Upper lobe of right lung (tissue), 1 donor: ENCODE measurements around the gene TBX4. TPM values are rescaled to one million over a fixed set of nuclear protein-coding genes. Genes with fewer than 3 reads are reported as not detected.
"Not testable (repeated sequence)": the region's sequence is repeated elsewhere in the genome, so short reads cannot be mapped to it uniquely, and the experiment has no call there.

Experiments used
- ATAC-seq: fragments of 200-7000 bp; cut with Tn5 transposase; one replicate; pipeline ENCODE4 v1.9.1; 2020; ENCODE audit warnings: mild to moderate bottlenecking, moderate library complexity
- DNase-seq: peaks from one replicate; pipeline ENCODE4 v3.0.0-alpha.2; 2020
- H3K27ac ChIP-seq: fragments of 200-600 bp; one replicate; pipeline ENCODE4 v1.8.0; 2022
- H3K27me3 ChIP-seq: fragments of 200-600 bp; one replicate; pipeline ENCODE4 v1.8.0; 2022; ENCODE audit warnings: mild to moderate bottlenecking
- H3K36me3 ChIP-seq: fragments of 200-600 bp; one replicate; pipeline ENCODE4 v1.8.0; 2022
- H3K4me1 ChIP-seq: fragments of 200-600 bp; one replicate; pipeline ENCODE4 v1.8.0; 2022
- H3K4me3 ChIP-seq: fragments of 200-600 bp; one replicate; pipeline ENCODE4 v1.8.0; 2022; ENCODE audit warnings: mild to moderate bottlenecking
- H3K9me3 ChIP-seq: fragments of 200-600 bp; one replicate; pipeline ENCODE4 v1.8.0; 2022
- intact Hi-C: fragments of 100-400 bp; cut with DNase I; formaldehyde crosslinking; loops from one replicate; pipeline ENCODE4 v1.11.0; 2022
- total RNA-seq: library from RNA; stranded (reverse); fragmentation: NEBNext Ultra II Directional; extraction: Animal tissue kit (Norgen Biotek cat#: 25700); gene quantifications from one replicate; pipeline ENCODE4 v1.2.1, GENCODE V29; 2021
- TF ChIP-seq, protein P1 (sequence below): fragments of 200-600 bp; IDR thresholded peaks from one replicate; pipeline ENCODE4 v1.8.0; 2022; ENCODE audit warnings: antibody characterized with exemption
- donor health status: DM: no; HTN: yes; CAD: no; lungs with severe emphysema.

The TBX4 gene
- total RNA-seq, 1 donor from 2014 or later: 28.6 TPM

DNA sequence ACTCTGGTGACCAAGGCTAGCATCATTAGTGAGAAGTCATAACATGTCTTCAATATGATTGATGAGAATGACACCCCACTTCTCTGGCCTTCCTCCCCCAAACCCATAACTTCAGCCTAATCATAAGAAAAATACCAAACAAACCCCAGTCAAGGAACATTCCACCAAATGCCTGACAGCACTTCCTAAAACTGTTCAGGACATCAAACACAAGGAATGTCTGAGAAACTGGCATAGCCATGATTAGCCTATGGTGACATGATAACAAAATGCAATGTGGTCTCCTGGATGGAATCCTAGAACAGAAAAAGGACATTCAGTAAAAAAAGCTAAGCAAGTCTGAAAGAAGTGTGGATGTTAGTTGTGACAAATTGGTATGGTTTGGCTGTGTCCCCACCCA lies 24.7 kb upstream of the TBX4 start:
- H3K4me1 ChIP-seq: no peaks in the 10 kb centered on the region
- H3K27me3 ChIP-seq: peaks cover 8% of the 10 kb centered on the region
- H3K36me3 ChIP-seq: no peaks in the 10 kb centered on the region
- no peaks in the 10 kb centered on the region for H3K9me3 ChIP-seq
- H3K27ac ChIP-seq: no peak overlapping the region
- H3K4me3 ChIP-seq: no peak overlapping the region
- TF ChIP-seq, protein P1, sequence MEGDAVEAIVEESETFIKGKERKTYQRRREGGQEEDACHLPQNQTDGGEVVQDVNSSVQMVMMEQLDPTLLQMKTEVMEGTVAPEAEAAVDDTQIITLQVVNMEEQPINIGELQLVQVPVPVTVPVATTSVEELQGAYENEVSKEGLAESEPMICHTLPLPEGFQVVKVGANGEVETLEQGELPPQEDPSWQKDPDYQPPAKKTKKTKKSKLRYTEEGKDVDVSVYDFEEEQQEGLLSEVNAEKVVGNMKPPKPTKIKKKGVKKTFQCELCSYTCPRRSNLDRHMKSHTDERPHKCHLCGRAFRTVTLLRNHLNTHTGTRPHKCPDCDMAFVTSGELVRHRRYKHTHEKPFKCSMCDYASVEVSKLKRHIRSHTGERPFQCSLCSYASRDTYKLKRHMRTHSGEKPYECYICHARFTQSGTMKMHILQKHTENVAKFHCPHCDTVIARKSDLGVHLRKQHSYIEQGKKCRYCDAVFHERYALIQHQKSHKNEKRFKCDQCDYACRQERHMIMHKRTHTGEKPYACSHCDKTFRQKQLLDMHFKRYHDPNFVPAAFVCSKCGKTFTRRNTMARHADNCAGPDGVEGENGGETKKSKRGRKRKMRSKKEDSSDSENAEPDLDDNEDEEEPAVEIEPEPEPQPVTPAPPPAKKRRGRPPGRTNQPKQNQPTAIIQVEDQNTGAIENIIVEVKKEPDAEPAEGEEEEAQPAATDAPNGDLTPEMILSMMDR: no peak
- no peak for ATAC-seq
- intact Hi-C loops: no loop called here
- DNase-seq: no peak

DNA sequence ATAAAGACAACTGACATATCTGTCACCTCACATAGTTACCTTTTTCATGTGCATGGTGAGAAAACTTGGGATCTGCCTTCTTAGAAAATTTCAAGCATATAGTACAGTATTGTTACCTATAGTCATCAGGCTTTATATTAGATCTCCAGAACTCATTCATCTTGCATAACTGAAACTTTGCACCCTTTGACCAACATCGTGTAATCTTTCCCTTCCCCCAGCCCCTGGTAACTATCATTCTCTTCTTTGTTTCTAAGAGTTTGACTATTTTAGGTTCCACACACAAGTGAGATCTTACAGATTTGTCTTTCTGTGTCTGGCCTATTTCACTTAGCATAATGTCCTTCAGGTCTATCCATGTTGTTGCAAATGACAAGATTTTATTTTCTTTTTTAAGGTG lies 22.9 kb upstream of the TBX4 start:
- no peak overlapping the region for H3K4me3 ChIP-seq
- DNase-seq (no peak), ATAC-seq (no peak)
- intact Hi-C loops: no loop called here
- TF ChIP-seq, protein P1: no peak
- H3K36me3 ChIP-seq: no peaks in the 10 kb centered on the region
- H3K4me1 ChIP-seq: no peaks in the 10 kb centered on the region
- H3K9me3 ChIP-seq: no peaks in the 10 kb centered on the region
- H3K27ac ChIP-seq: no peak overlapping the region
- H3K27me3 ChIP-seq: peaks cover 2% of the 10 kb centered on the region

DNA sequence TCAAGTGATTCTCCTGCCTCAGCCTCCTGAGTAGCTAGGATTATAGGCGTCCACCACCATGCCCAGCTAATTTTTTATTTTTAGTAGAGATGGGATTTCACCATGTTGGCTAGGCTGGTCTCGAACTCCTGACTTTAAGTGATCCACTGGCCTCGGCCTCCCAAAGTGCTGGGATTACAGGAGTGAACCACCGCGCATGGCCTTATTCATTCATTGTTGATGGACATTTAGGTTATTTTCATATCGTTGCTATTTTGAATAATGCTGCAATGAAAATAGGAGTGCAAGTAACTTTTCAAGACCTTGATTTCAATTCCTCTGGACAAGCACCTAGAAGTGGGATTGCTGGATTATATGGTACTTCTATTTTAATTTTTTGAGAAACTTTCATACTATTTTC lies 22.4 kb upstream of the TBX4 start:
- ATAC-seq, H3K27me3 ChIP-seq, H3K36me3 ChIP-seq, DNase-seq, H3K4me3 ChIP-seq, intact Hi-C loops, H3K27ac ChIP-seq, H3K4me1 ChIP-seq, H3K9me3 ChIP-seq: not testable (repeated sequence)

DNA sequence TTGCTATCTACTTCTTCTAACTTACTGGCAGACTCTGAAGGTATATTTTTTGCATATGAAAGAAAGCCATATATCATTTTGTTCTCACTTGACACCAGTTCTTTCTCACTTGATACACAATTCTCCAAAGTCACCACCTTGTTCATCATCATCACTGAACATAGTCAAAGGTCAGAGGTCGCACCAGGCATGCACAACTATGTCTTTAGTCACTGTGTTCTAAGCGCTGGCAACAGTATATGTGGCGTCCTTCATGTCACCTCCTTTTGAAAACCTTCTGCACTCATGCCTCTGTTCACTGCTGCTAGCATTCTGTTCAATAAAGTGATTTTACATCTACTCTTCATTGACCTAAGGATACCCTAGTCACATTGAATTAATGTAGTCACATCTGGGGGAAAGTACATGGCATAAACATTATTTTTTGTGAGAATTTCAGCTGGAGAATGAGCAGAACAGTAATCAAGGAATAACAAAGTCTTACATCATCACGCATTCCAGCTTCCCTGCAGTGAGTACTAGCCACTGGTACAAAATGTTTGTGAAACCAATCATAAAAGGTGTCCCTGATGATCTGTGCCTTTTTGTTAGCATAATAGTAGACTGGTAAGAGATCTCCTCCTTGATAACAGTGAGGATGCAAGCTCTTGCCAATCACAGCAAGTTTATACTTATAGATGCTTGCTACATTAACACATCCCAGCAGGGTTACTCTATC lies 20.5 kb upstream of the TBX4 start:
- H3K9me3 ChIP-seq: no peaks in the 10 kb centered on the region
- DNase-seq: no peak

DNA sequence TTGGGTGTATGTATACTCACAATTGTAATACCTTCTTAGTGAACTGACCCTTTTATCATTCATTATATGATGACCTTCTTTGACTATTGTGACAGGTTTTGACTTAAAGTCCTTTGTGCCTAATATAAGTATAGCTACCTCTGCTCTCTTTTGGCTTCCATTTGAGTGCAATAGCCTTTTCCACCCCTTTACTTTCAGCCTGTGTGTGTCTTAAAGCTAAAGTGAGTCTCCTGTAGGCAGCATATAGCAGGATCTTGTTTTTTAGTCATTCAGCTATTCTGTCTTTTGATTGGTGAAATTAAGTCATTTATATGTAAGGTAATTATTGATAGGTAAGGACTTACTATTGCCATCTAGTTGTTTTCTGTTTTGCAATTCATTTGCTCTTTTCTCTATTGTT lies 15.9 kb upstream of the TBX4 start:
- ATAC-seq (no peak), DNase-seq (no peak)
- Histone ChIP-seq H3K27me3 (peaks cover 13% of the 10 kb centered on the region), H3K4me1 (no peaks in the 10 kb centered on the region), H3K9me3 (no peaks in the 10 kb centered on the region), H3K36me3 (no peaks in the 10 kb centered on the region), H3K4me3 (no peak overlapping the region), H3K27ac (no peak overlapping the region)
- intact Hi-C loops: no loop called here
- TF ChIP-seq, protein P1: no peak

More for the DNA sequence above, 20.5 kb upstream of the TBX4 start:
- TF ChIP-seq, protein P1: no peak
- intact Hi-C loops: no loop called here
- Histone ChIP-seq H3K27me3 (no peaks in the 10 kb centered on the region), H3K4me1 (no peaks in the 10 kb centered on the region), H3K4me3 (no peak overlapping the region), H3K36me3 (no peaks in the 10 kb centered on the region), H3K27ac (no peak overlapping the region)
- no peak for ATAC-seq

DNA sequence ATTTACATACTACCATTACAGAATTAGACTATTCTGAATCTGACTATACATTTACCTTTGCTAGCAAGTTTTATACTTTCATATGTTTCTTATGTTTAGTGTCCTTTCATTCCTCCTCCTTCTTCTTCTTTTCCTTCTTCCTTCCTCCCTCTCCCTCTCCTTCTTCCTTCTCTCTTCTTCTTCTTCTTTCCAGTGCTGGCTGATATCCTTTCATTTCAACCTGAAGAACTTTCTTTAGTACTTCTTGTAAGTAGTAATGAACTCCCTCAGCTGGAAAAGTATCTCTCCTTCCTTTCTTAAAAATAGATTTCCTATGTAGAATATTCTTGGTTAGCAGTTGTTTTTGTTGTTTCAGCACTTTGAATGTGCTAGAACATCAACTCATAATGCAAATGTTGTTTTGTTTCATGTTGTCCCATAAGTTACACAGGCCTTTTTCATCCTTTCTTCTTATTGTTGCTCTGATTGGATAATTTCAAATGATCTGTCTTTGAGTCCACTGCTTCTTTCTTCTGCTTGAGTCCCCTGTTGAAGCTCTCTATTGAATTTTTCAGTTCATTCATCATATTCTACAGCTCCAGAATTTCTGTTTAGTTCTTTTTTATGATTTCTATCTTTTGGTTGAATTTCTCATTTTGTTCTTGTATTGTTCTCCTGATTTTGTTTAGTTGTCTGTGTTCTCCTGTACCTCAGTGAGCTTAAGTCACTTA lies 15.1 kb upstream of the TBX4 start:
- ATAC-seq: no peak
- intact Hi-C loops: no loop called here
- no peak for DNase-seq
- Histone ChIP-seq H3K9me3 (no peaks in the 10 kb centered on the region), H3K4me1 (no peaks in the 10 kb centered on the region), H3K36me3 (no peaks in the 10 kb centered on the region), H3K4me3 (no peak overlapping the region), H3K27me3 (peaks cover 13% of the 10 kb centered on the region), H3K27ac (no peak overlapping the region)
- TF ChIP-seq, protein P1: no peak
